RWPE2 (cell line): ENCODE results near the gene ZNF292.

Source experiments
- ATAC-seq: fragments of 200-7000 bp; cut with Tn5 transposase; 3 replicates; pipeline ENCODE4 v1.9.1; 2021; ENCODE audit warnings: low read depth
- DNase-seq: peaks from one replicate; pipeline ENCODE4 v3.0.0-alpha.2; 2020; ENCODE audit warnings: low spot score
- H3K27ac ChIP-seq: fragments of 450-650 bp; 2 replicates; pipeline ENCODE4 v1.5.1; 2017; ENCODE audit warnings: mild to moderate bottlenecking; ENCODE audit not compliant: poor library complexity, severe bottlenecking
- H3K27me3 ChIP-seq: fragments of 250-450 bp; sonication (Bioruptor Pico); 2 replicates; pipeline ENCODE4 v1.5.1; 2021; ENCODE audit warnings: mild to moderate bottlenecking, moderate library complexity; ENCODE audit not compliant: insufficient read depth, poor library complexity, severe bottlenecking
- H3K36me3 ChIP-seq: fragments of 250-450 bp; sonication (Bioruptor Pico); 2 replicates; pipeline ENCODE4 v1.5.1; 2020; ENCODE audit warnings: low read depth, mild to moderate bottlenecking, moderate library complexity
- H3K4me1 ChIP-seq: fragments of 250-450 bp; sonication (Bioruptor Pico); 2 replicates; pipeline ENCODE4 v1.5.1; 2021; ENCODE audit warnings: mild to moderate bottlenecking, moderate library complexity; ENCODE audit not compliant: insufficient read depth, poor library complexity, severe bottlenecking
- H3K4me3 ChIP-seq: fragments of 250-450 bp; sonication (Bioruptor Pico); 2 replicates; pipeline ENCODE4 v1.5.1; 2021; ENCODE audit warnings: mild to moderate bottlenecking, moderate library complexity; ENCODE audit not compliant: severe bottlenecking
- H3K9me3 ChIP-seq: fragments of 250-450 bp; sonication (Bioruptor Pico); 2 replicates; pipeline ENCODE4 v1.5.1; 2021; ENCODE audit warnings: mild to moderate bottlenecking, moderate library complexity; ENCODE audit not compliant: severe bottlenecking
- CTCF ChIP-seq: fragments of 450-650 bp; IDR thresholded peaks from one replicate; pipeline ENCODE4 v1.5.1; 2017; ENCODE audit warnings: mild to moderate bottlenecking, moderate library complexity; ENCODE audit not compliant: poor library complexity, severe bottlenecking

ZNF292 gene

GRCh38 chr6:87277123-87277522, 121.8 kb downstream of the ZNF292 start:
- H3K27me3 ChIP-seq: no peaks in the 10 kb centered on the region
- ATAC-seq (peak; percentile 62; the same call in 2 of the 3 replicates), DNase-seq (no peak)
- no peaks in the 10 kb centered on the region for H3K36me3 ChIP-seq
- no peaks in the 10 kb centered on the region for H3K9me3 ChIP-seq
- H3K4me3 ChIP-seq: no peak overlapping the region
- H3K4me1 ChIP-seq: no peaks in the 10 kb centered on the region
- TF ChIP-seq CTCF: peak; percentile 60
- no peak overlapping the region for H3K27ac ChIP-seq

- Histone ChIP-seq H3K9me3 (no peaks in the 10 kb centered on the region), H3K4me3 (no peak overlapping the region), H3K36me3 (no peaks in the 10 kb centered on the region), H3K27me3 (no peaks in the 10 kb centered on the region), H3K27ac (no peak overlapping the region), H3K4me1 (no peaks in the 10 kb centered on the region)
- no peak for ATAC-seq
- no peak for DNase-seq
- TF ChIP-seq CTCF: no peak
Measured at GRCh38 chr6:87279196-87279595, 123.8 kb downstream of the ZNF292 start.

GRCh38 chr6:87281426-87281825, 126.1 kb downstream of the ZNF292 start:
- no peak overlapping the region for H3K27ac ChIP-seq
- H3K9me3 ChIP-seq: no peaks in the 10 kb centered on the region
- no peak overlapping the region for H3K4me3 ChIP-seq
- no peaks in the 10 kb centered on the region for H3K27me3 ChIP-seq
- no peaks in the 10 kb centered on the region for H3K36me3 ChIP-seq
- DNase-seq (no peak), ATAC-seq (no peak)
- no peaks in the 10 kb centered on the region for H3K4me1 ChIP-seq
- no peak for TF ChIP-seq CTCF

GRCh38 chr6:87282743-87283142, 127.4 kb downstream of the ZNF292 start:
- no peak for DNase-seq
- no peak overlapping the region for H3K27ac ChIP-seq
- H3K9me3 ChIP-seq: no peaks in the 10 kb centered on the region
- no peak for ATAC-seq
- H3K4me1 ChIP-seq: no peaks in the 10 kb centered on the region
- H3K36me3 ChIP-seq: no peaks in the 10 kb centered on the region
- TF ChIP-seq CTCF: no peak
- H3K4me3 ChIP-seq: no peak overlapping the region
- no peaks in the 10 kb centered on the region for H3K27me3 ChIP-seq

GRCh38 chr6:87283461-87283860, 128.1 kb downstream of the ZNF292 start:
- no peaks in the 10 kb centered on the region for H3K9me3 ChIP-seq
- H3K27me3 ChIP-seq: no peaks in the 10 kb centered on the region
- ATAC-seq: no peak
- no peak for TF ChIP-seq CTCF
- no peak for DNase-seq
- H3K4me1 ChIP-seq: no peaks in the 10 kb centered on the region
- no peaks in the 10 kb centered on the region for H3K36me3 ChIP-seq
- H3K4me3 ChIP-seq: no peak overlapping the region
- H3K27ac ChIP-seq: no peak overlapping the region
